ENCODE measurements around the gene ANKS1B. TPM values are rescaled to one million over a fixed set of nuclear protein-coding genes. Genes with fewer than 3 reads are reported as not detected.
A peak's percentile ranks its signal among the peaks of the same experiment; 100 is the strongest.

Gene ANKS1B
- total RNA-seq, 1 donor from 2014 or later, result 2.4 TPM

DNA sequence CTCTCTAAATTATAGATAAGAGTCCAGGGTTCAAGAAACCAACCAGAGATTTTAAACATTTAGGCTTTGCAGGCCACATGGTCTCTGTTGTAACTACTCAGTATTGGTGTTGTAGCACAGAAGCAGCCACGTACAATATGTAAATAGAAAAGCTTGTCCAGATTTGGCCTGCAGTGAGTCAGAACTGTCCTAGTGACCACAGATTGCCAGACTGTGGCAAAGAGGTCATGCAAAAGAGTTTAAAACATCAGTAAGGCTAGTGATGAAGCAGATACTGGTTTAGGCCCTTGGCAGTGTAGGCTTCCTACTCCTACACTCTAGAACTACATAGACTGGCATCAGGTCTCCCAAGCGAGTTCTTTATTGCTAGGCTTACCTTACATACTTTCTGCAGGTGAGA, 454.8 kb downstream of the ANKS1B start:
- H3K4me1 ChIP-seq (ENCODE audit: insufficient read depth, low read length), result no peaks in the 10 kb centered on the region
- H4K20me1 ChIP-seq (ENCODE audit: insufficient read depth, low read length), result no peaks in the 10 kb centered on the region
- peaks cover 6% of the 10 kb centered on the region for H3K27me3 ChIP-seq (ENCODE audit: insufficient read depth, low read length)
- no peaks in the 10 kb centered on the region for H3K9me3 ChIP-seq (ENCODE audit: insufficient read depth, low read depth, low read length)
- H3K36me3 Mint-ChIP-seq (ENCODE audit: low read depth, unreplicated experiment), result no peaks in the 10 kb centered on the region
- no peak overlapping the region for H3K27ac Mint-ChIP-seq (ENCODE audit: unreplicated experiment)
- H3K4me2 ChIP-seq (ENCODE audit: low read length), result no peak overlapping the region
- no peaks in the 10 kb centered on the region for H3K79me2 ChIP-seq (ENCODE audit: insufficient read depth, low read length)
- no peaks in the 10 kb centered on the region for H3K27me3 Mint-ChIP-seq (ENCODE audit: low read depth, unreplicated experiment)
- H3K9me3 Mint-ChIP-seq (ENCODE audit: unreplicated experiment), result no peaks in the 10 kb centered on the region
- TF ChIP-seq, protein P1, sequence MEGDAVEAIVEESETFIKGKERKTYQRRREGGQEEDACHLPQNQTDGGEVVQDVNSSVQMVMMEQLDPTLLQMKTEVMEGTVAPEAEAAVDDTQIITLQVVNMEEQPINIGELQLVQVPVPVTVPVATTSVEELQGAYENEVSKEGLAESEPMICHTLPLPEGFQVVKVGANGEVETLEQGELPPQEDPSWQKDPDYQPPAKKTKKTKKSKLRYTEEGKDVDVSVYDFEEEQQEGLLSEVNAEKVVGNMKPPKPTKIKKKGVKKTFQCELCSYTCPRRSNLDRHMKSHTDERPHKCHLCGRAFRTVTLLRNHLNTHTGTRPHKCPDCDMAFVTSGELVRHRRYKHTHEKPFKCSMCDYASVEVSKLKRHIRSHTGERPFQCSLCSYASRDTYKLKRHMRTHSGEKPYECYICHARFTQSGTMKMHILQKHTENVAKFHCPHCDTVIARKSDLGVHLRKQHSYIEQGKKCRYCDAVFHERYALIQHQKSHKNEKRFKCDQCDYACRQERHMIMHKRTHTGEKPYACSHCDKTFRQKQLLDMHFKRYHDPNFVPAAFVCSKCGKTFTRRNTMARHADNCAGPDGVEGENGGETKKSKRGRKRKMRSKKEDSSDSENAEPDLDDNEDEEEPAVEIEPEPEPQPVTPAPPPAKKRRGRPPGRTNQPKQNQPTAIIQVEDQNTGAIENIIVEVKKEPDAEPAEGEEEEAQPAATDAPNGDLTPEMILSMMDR (IDR thresholded peaks at IDR 0.05; ENCODE audit: insufficient read depth, low read depth, low read length), result no peak
- no peak for TF ChIP-seq EZH2 (IDR thresholded peaks at IDR 0.05; ENCODE audit: insufficient read depth, low read length)
- FAIRE-seq (no peak), DNase-seq (ENCODE audit: low read depth) (peak; percentile 77)
- no peak overlapping the region for H3K9ac ChIP-seq (ENCODE audit: low read length)
- no peak overlapping the region for H2AFZ ChIP-seq (ENCODE audit: low read depth, low read length)
- no peak overlapping the region for H3K27ac ChIP-seq (ENCODE audit: low read depth, low read length)
- no peak overlapping the region for H3K4me3 ChIP-seq (ENCODE audit: insufficient read depth, low read depth, low read length)
- peaks cover 6% of the 10 kb centered on the region for H3K4me1 Mint-ChIP-seq (ENCODE audit: low read depth, unreplicated experiment)
- no peaks in the 10 kb centered on the region for H3K36me3 ChIP-seq (ENCODE audit: insufficient read depth, low read length)
- no peak overlapping the region for H3K4me3 Mint-ChIP-seq (ENCODE audit: unreplicated experiment)

GRCh38 chr12:99528478-99528877, 456.3 kb downstream of the ANKS1B start:
- FAIRE-seq, result no peak
- Histone ChIP-seq H4K20me1 (ENCODE audit: insufficient read depth, low read length) (no peaks in the 10 kb centered on the region), H3K4me2 (ENCODE audit: low read length) (no peak overlapping the region), H3K4me3 (ENCODE audit: insufficient read depth, low read depth, low read length) (no peak overlapping the region), H3K79me2 (ENCODE audit: insufficient read depth, low read length) (no peaks in the 10 kb centered on the region), H2AFZ (ENCODE audit: low read depth, low read length) (no peak overlapping the region), H3K9me3 (ENCODE audit: insufficient read depth, low read depth, low read length) (no peaks in the 10 kb centered on the region), H3K4me1 (ENCODE audit: insufficient read depth, low read length) (no peaks in the 10 kb centered on the region), H3K27ac (ENCODE audit: low read depth, low read length) (no peak overlapping the region), H3K36me3 (ENCODE audit: insufficient read depth, low read length) (no peaks in the 10 kb centered on the region), H3K27me3 (ENCODE audit: insufficient read depth, low read length) (peaks cover 6% of the 10 kb centered on the region), H3K9ac (ENCODE audit: low read length) (no peak overlapping the region)
- H3K36me3 Mint-ChIP-seq (ENCODE audit: low read depth, unreplicated experiment), result no peaks in the 10 kb centered on the region
- H3K4me3 Mint-ChIP-seq (ENCODE audit: unreplicated experiment), result no peak overlapping the region
- TF ChIP-seq, protein P1 (IDR thresholded peaks at IDR 0.05; ENCODE audit: insufficient read depth, low read depth, low read length), result no peak
- TF ChIP-seq EZH2 (IDR thresholded peaks at IDR 0.05; ENCODE audit: insufficient read depth, low read length), result no peak
- peaks cover 6% of the 10 kb centered on the region for H3K4me1 Mint-ChIP-seq (ENCODE audit: low read depth, unreplicated experiment)
- no peaks in the 10 kb centered on the region for H3K9me3 Mint-ChIP-seq (ENCODE audit: unreplicated experiment)
- no peaks in the 10 kb centered on the region for H3K27me3 Mint-ChIP-seq (ENCODE audit: low read depth, unreplicated experiment)
- no peak overlapping the region for H3K27ac Mint-ChIP-seq (ENCODE audit: unreplicated experiment)
- DNase-seq (ENCODE audit: low read depth), result no peak

GRCh38 chr12:99523853-99524252, 460.9 kb downstream of the ANKS1B start:
- Mint-ChIP-seq H3K4me3 (ENCODE audit: unreplicated experiment) (peak overlapping the region; percentile 28), H3K4me1 (ENCODE audit: low read depth, unreplicated experiment) (no peaks in the 10 kb centered on the region), H3K27me3 (ENCODE audit: low read depth, unreplicated experiment) (no peaks in the 10 kb centered on the region), H3K27ac (ENCODE audit: unreplicated experiment) (no peak overlapping the region), H3K36me3 (ENCODE audit: low read depth, unreplicated experiment) (no peaks in the 10 kb centered on the region), H3K9me3 (ENCODE audit: unreplicated experiment) (no peaks in the 10 kb centered on the region)
- Histone ChIP-seq H3K9ac (ENCODE audit: low read length) (no peak overlapping the region), H3K4me1 (ENCODE audit: insufficient read depth, low read length) (no peaks in the 10 kb centered on the region), H3K27me3 (ENCODE audit: insufficient read depth, low read length) (peaks cover 6% of the 10 kb centered on the region), H3K79me2 (ENCODE audit: insufficient read depth, low read length) (no peaks in the 10 kb centered on the region), H2AFZ (ENCODE audit: low read depth, low read length) (no peak overlapping the region), H4K20me1 (ENCODE audit: insufficient read depth, low read length) (no peaks in the 10 kb centered on the region), H3K36me3 (ENCODE audit: insufficient read depth, low read length) (no peaks in the 10 kb centered on the region), H3K9me3 (ENCODE audit: insufficient read depth, low read depth, low read length) (no peaks in the 10 kb centered on the region), H3K4me2 (ENCODE audit: low read length) (no peak overlapping the region), H3K4me3 (ENCODE audit: insufficient read depth, low read depth, low read length) (no peak overlapping the region), H3K27ac (ENCODE audit: low read depth, low read length) (no peak overlapping the region)
- no peak for FAIRE-seq
- no peak for DNase-seq (ENCODE audit: low read depth)
- TF ChIP-seq, protein P1 (IDR thresholded peaks at IDR 0.05; ENCODE audit: insufficient read depth, low read depth, low read length), result no peak
- TF ChIP-seq EZH2 (IDR thresholded peaks at IDR 0.05; ENCODE audit: insufficient read depth, low read length), result no peak
